Measurements from ENCODE around the gene BRCC3.
"Not testable (repeated sequence)": the region's sequence is repeated elsewhere in the genome, so short reads cannot be mapped to it uniquely, and the experiment has no call there.

Gene BRCC3

DNA sequence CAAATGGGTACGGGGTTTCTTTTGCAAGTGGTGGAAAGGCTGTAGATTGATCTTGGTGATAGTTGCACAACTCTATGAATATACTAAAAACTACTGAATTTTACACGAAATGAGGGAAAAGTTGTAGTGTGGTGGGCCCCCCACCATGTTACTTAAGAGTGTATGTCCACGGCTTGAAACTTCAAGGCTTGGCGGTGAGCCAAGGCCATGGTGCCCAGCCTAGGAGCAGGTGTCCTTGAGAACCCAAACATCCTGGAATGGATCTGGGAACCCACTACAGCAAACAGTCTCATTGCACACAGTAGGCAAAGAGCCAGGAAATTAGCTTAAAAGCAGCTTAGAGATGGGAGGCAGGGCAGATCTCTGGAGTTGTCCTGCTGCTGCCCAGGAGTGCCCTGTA, 62.9 kb downstream of the BRCC3 start:
- no peak for DNase-seq
- no peaks in the 10 kb centered on the region for H3K4me1 ChIP-seq (ENCODE audit: control insufficient read depth, insufficient read depth, low read length, poor library complexity, severe bottlenecking)
- H3K27ac ChIP-seq (ENCODE audit: insufficient read depth, low read length, poor library complexity, severe bottlenecking) = no peak overlapping the region
- H3K27me3 ChIP-seq (replicated peaks; ENCODE audit: control insufficient read depth, insufficient read depth, low read length, poor library complexity, severe bottlenecking) = no peaks in the 10 kb centered on the region
- no peaks in the 10 kb centered on the region for H3K36me3 ChIP-seq (ENCODE audit: control insufficient read depth, insufficient read depth, low read length)
- no peak overlapping the region for H3K4me3 ChIP-seq (ENCODE audit: insufficient read depth, low read depth, low read length, poor library complexity, severe bottlenecking)
- H3K9me3 ChIP-seq (ENCODE audit: control insufficient read depth, low read length) = no peaks in the 10 kb centered on the region

DNA sequence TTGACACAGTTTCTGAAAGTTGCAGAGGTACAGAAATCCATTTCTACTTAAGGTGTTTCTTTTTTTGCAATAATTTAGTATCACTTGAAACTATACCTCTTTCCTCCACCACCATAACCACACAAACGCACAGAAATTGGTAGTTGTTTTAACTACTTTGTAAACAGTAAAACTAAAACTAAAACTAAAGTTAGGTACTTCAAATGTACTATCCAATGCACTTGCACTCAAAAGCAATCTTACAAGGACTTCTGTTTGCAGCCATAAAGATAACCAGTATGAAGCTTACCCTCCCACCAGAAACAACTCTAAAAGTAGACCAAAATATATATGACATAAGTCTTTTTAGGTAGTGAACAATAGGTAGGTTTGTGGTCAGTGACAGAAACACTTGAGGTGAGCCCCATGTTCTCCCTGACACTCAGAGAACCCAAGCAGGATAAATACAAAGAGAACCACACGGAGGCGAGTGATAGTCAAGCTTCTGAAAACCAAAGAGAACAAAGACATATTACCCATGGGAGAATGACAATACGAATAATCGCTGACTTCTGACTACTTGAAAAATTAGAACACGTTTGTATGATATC, 72.7 kb downstream of the BRCC3 start:
- no peaks in the 10 kb centered on the region for H3K27me3 ChIP-seq (replicated peaks; ENCODE audit: control insufficient read depth, insufficient read depth, low read length, poor library complexity, severe bottlenecking)
- H3K4me1 ChIP-seq (ENCODE audit: control insufficient read depth, insufficient read depth, low read length, poor library complexity, severe bottlenecking) = no peaks in the 10 kb centered on the region
- H3K27ac ChIP-seq (ENCODE audit: insufficient read depth, low read length, poor library complexity, severe bottlenecking) = no peak overlapping the region
- no peak overlapping the region for H3K4me3 ChIP-seq (ENCODE audit: insufficient read depth, low read depth, low read length, poor library complexity, severe bottlenecking)
- H3K36me3 ChIP-seq (ENCODE audit: control insufficient read depth, insufficient read depth, low read length) = no peaks in the 10 kb centered on the region
- H3K9me3 ChIP-seq (ENCODE audit: control insufficient read depth, low read length) = no peaks in the 10 kb centered on the region
- DNase-seq = no peak

DNA sequence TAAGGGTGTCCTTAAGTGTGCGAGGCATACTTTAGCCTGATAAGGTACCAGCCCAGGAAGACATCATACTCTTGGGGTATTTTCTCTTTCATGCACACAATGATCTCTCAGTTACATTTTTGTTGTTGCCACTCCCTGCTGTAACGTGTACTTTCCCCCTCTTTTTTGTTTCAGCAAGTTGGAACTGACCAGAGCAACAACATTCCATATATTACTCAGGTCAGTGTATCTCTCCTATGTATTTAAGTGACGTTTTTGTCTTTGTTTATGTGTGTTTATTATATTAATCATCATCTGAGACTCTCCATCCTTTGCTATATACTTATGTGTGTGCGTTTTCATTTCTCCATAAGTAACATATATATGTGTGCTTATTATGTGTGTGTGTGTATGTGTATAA, 73.6 kb downstream of the BRCC3 start:
- Histone ChIP-seq H3K36me3 (ENCODE audit: control insufficient read depth, insufficient read depth, low read length) (no peaks in the 10 kb centered on the region), H3K9me3 (ENCODE audit: control insufficient read depth, low read length) (no peaks in the 10 kb centered on the region), H3K4me1 (ENCODE audit: control insufficient read depth, insufficient read depth, low read length, poor library complexity, severe bottlenecking) (no peaks in the 10 kb centered on the region), H3K27me3 (replicated peaks; ENCODE audit: control insufficient read depth, insufficient read depth, low read length, poor library complexity, severe bottlenecking) (no peaks in the 10 kb centered on the region), H3K27ac (ENCODE audit: insufficient read depth, low read length, poor library complexity, severe bottlenecking) (no peak overlapping the region), H3K4me3 (ENCODE audit: insufficient read depth, low read depth, low read length, poor library complexity, severe bottlenecking) (no peak overlapping the region)
- no peak for DNase-seq

DNA sequence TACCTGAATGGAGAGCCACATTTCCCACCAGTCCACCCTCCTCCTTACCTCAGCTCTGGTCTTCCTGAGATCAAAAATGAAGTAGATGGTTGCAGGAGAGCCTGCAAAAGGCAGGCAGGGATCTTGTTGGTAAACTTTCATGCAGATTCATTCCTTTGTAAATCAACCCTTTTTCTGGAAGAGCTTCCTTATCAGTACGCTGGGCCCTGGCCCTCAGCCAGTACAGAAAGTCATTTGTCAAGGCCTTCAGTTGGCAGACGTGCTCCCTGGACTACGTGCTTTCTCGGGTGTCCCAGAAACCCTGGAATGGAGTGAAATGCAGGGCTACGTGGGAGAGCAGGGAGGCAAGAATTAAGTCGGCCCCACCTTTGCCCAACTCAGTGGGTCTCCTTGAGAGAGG, 76.3 kb downstream of the BRCC3 start:
- DNase-seq; H3K27ac ChIP-seq (ENCODE audit: insufficient read depth, low read length, poor library complexity, severe bottlenecking); H3K36me3 ChIP-seq (ENCODE audit: control insufficient read depth, insufficient read depth, low read length); H3K4me1 ChIP-seq (ENCODE audit: control insufficient read depth, insufficient read depth, low read length, poor library complexity, severe bottlenecking); H3K4me3 ChIP-seq (ENCODE audit: insufficient read depth, low read depth, low read length, poor library complexity, severe bottlenecking); H3K27me3 ChIP-seq (replicated peaks; ENCODE audit: control insufficient read depth, insufficient read depth, low read length, poor library complexity, severe bottlenecking); H3K9me3 ChIP-seq (ENCODE audit: control insufficient read depth, low read length): not testable (repeated sequence)

DNA sequence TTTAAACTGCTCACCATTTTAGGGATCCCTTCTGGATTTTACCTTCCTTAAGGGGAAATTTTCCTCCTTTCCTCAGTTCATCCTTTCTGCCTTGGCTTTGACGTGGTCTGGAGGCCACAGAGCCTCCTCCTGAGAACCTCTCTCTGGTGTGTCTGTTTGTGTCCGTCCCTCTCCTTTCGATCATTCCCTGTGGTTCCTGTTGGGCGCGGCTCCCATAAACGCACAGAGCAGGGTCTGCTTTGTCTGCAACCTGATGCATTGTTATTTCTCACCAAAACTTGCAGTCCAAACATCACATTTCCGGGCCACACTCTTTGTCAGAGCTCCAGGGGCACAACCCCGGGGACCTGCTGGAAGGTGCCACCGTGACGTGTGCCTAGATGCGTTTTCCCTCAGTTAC, 76.9 kb downstream of the BRCC3 start:
- H3K27ac ChIP-seq (ENCODE audit: insufficient read depth, low read length, poor library complexity, severe bottlenecking); H3K36me3 ChIP-seq (ENCODE audit: control insufficient read depth, insufficient read depth, low read length); DNase-seq; H3K9me3 ChIP-seq (ENCODE audit: control insufficient read depth, low read length); H3K4me3 ChIP-seq (ENCODE audit: insufficient read depth, low read depth, low read length, poor library complexity, severe bottlenecking); H3K4me1 ChIP-seq (ENCODE audit: control insufficient read depth, insufficient read depth, low read length, poor library complexity, severe bottlenecking); H3K27me3 ChIP-seq (replicated peaks; ENCODE audit: control insufficient read depth, insufficient read depth, low read length, poor library complexity, severe bottlenecking): not testable (repeated sequence)

DNA sequence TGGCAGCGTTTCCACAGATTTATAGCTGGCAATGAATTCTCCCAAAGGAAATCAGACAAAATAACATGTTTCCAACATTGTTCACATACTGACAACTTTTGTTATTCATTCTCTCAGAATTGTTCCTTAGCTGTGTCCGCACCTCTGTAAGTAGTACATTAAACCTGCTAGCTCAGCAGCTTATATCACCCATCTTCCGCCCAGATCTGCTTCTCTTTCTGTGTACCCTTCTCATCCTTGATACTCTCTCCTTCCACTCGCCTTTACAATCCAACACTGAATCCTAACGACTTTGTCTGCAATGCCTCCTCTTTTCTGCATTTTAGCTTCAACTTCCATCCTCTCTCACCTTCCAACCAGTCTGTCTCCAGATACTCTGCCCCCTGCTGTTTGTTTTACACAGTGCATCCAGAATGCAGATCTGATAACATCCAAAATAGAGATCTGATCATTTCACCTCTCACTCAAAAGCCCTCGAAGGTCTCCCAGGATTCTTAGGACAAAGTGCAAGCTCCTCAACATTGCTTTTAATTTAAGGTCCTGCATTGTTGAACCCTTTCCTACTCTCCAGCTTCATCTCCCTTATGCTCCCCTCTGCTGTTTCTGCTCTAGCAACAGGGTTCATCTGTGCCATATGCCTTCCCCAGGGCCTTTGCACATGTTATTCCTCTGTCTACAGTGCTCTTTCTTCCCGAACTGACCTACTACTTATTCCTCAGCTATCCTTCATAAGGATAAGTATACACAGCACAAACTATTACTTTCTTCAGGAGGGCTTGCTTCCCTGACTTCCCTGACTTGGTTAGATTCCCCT, 77.6 kb downstream of the BRCC3 start:
- no peak for DNase-seq
- Histone ChIP-seq H3K27ac (ENCODE audit: insufficient read depth, low read length, poor library complexity, severe bottlenecking) (no peak overlapping the region), H3K9me3 (ENCODE audit: control insufficient read depth, low read length) (no peaks in the 10 kb centered on the region), H3K4me1 (ENCODE audit: control insufficient read depth, insufficient read depth, low read length, poor library complexity, severe bottlenecking) (no peaks in the 10 kb centered on the region), H3K4me3 (ENCODE audit: insufficient read depth, low read depth, low read length, poor library complexity, severe bottlenecking) (no peak overlapping the region), H3K27me3 (replicated peaks; ENCODE audit: control insufficient read depth, insufficient read depth, low read length, poor library complexity, severe bottlenecking) (no peaks in the 10 kb centered on the region), H3K36me3 (ENCODE audit: control insufficient read depth, insufficient read depth, low read length) (no peaks in the 10 kb centered on the region)

DNA sequence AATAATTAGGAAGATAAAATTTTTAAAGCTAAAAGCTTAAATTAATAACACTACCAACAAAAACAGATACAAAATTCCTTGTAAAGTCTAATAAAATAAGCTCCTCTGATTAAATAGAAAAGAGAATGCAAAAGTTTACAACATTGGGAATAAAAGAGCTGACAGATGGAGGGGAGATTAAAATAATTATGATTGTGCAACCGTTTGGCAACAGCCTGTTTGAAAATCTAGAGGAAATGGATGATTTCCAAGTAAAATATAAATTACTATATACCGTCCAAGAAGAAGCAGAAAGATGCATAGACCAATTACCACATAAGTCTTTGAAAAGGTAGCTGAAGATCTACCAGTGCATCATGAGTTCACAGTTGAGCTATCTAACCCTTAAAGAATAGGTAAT, 98.6 kb downstream of the BRCC3 start:
- Histone ChIP-seq H3K9me3 (ENCODE audit: control insufficient read depth, low read length) (no peaks in the 10 kb centered on the region), H3K27me3 (replicated peaks; ENCODE audit: control insufficient read depth, insufficient read depth, low read length, poor library complexity, severe bottlenecking) (no peaks in the 10 kb centered on the region), H3K4me3 (ENCODE audit: insufficient read depth, low read depth, low read length, poor library complexity, severe bottlenecking) (no peak overlapping the region), H3K36me3 (ENCODE audit: control insufficient read depth, insufficient read depth, low read length) (no peaks in the 10 kb centered on the region), H3K4me1 (ENCODE audit: control insufficient read depth, insufficient read depth, low read length, poor library complexity, severe bottlenecking) (no peaks in the 10 kb centered on the region), H3K27ac (ENCODE audit: insufficient read depth, low read length, poor library complexity, severe bottlenecking) (no peak overlapping the region)
- DNase-seq = no peak
